GM13976 (cell line): ENCODE results near the gene HSPH1.

Source experiments
- DNase-seq: peaks from one replicate; pipeline ENCODE4 v3.0.0; 2012; ENCODE audit warnings: low spot score
- in situ Hi-C: fragments of 300-500 bp; cut with MboI; formaldehyde crosslinking; loops from one replicate; pipeline ENCODE4 v1.12.0; 2022; ENCODE audit warnings: low sequenced_read_pairs, mixed read lengths, inconsistent platforms; ENCODE audit not compliant: unreplicated experiment
- TF ChIP-seq, protein P1 (sequence below): IDR thresholded peaks from 2 replicates; pipeline ENCODE4 v1.5.1; 2012; ENCODE audit warnings: borderline replicate concordance, mild to moderate bottlenecking; ENCODE audit not compliant: insufficient read depth; ENCODE audit errors: extremely low read depth, missing control alignments, control extremely low read depth

The HSPH1 gene

DNA sequence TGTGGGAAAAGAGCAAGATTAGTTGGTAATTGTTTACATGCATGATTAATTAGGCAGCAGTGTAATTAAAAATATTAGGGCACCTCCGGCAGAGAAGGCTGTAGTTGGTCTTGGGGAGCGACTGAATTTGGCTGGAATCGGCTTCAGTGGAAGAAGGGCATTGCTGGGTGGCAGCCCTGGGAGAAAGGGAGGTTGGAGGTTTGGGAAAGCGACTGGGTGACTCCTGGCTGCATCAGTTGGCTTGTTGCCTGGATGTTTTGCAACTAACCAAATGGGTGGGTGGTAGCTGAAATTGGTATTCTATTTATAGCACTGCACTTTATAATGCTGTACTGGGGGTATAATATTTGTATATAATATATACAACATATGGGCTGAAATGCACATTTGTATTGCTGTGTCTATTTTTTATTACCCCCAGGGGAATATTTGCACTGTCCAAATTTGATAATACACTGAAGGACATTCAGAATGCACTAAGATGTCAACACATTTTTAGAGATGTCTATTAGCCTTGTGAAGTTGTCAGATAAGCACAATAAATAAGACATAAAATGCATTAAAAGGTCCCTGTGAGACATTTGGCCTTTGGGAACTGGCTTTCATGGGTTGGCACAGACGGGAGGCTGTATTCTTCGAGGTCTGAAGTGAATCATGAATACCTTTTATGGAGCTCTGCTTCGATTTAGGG is 39.8 kb upstream of the HSPH1 start:
- no peak for DNase-seq
- TF ChIP-seq, protein P1, sequence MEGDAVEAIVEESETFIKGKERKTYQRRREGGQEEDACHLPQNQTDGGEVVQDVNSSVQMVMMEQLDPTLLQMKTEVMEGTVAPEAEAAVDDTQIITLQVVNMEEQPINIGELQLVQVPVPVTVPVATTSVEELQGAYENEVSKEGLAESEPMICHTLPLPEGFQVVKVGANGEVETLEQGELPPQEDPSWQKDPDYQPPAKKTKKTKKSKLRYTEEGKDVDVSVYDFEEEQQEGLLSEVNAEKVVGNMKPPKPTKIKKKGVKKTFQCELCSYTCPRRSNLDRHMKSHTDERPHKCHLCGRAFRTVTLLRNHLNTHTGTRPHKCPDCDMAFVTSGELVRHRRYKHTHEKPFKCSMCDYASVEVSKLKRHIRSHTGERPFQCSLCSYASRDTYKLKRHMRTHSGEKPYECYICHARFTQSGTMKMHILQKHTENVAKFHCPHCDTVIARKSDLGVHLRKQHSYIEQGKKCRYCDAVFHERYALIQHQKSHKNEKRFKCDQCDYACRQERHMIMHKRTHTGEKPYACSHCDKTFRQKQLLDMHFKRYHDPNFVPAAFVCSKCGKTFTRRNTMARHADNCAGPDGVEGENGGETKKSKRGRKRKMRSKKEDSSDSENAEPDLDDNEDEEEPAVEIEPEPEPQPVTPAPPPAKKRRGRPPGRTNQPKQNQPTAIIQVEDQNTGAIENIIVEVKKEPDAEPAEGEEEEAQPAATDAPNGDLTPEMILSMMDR: no peak
- in situ Hi-C loops: no loop called here

DNA sequence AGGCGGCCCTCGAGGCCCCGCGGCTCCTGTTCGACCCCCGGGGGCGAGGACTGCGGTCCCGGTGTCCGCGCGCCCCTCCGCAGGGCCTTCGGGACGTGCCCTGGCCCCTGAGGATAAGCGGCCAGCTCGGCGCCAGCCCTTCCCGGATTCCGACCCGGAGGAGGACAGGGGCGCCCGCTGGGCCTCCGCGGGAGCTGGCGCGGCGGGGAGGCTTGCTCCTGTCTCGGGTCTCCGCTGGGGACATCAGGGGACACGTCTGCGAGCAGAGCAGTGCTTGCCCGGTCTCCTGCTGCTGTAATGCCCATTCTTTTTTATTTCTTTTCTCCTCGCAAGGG is 38.9 kb upstream of the HSPH1 start:
- no peak for DNase-seq
- in situ Hi-C loops: no loop called here
- TF ChIP-seq, protein P1: no peak

DNA sequence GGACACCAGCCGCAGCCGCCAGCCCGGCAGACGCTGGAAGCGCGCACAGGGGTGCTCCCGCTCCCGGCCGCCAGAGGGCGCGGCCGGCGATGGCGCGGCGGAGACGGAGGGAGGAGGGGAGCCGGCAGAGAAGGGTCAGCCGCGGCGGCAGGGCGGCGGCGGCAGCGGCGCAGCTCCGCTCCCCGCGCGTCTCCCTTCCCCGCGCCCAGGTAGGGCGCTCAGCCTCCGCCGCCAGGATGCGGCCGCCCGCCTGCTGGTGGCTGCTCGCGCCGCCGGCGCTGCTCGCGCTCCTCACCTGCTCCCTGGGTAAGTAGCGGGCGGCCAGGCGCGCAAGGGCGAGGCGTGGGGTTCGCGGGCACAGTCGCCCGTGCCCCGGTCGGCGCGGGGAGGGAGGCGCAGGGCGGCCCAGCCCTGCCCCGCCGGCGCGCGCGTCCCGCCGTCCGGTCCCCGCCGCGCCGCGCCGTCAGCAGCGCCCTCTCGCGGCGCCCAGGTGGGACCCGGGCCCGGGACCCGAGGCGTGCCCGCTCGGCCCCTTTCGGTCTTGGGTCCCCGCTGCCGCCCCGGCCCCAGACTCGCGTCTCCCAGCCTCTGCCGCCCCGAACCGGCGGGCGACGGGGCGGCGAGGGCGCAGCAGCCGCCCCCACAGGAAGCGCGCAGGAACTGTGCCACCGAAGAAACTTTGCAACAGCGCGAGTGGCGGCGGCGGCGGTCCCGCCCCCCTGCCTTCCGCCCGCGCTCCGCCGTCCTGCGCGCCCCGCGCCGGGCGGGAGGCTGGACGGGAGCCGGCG is 38.3 kb upstream of the HSPH1 start, which contains the start of gene B3GLCT:
B3GLCT (plus strand) TSS at position 127 of the 788 bp plus-strand sequence; CDS start at position 237, 110 bp downstream.
- peak; percentile 95 for DNase-seq
- in situ Hi-C loops: no loop called here
- TF ChIP-seq, protein P1: peak; percentile 99

DNA sequence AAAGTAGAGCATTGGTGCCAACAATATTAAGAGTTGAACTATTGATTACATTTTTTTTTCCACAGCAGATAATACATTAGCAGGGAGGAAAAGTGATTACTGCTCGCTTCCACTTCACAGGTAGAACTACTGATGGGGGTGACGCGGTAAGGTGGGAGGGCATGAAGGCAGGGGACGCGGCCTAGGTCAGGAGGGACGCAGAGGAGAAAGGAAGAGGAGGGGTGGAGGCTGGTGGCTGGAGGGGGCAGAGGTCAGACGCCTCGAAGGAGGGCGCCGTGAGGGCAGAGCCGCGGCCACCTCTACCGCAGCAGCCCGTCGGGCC is 37.8 kb upstream of the HSPH1 start:
- in situ Hi-C loops: no loop called here
- TF ChIP-seq, protein P1: no peak
- no peak for DNase-seq

DNA sequence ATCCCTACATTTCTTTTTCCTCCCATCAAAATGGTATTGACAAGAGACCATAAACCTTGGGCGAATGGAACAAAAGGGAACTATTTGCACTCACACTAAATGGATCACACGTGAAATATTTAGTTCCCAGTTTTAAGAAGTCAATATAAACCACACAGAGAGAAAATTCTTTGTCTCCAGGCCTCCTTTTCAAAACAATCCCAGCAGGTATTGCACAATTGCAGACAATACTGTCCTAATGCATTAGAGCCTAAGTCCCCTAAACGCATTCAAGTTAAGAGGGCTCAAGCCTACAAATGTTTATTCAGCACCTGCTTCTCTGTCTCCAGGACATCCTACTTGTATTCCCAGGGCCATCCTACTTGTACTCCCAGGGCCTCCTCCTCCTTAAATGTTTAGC is 36.8 kb upstream of the HSPH1 start:
- DNase-seq: no peak
- in situ Hi-C loops: no loop called here
- TF ChIP-seq, protein P1: no peak

DNA sequence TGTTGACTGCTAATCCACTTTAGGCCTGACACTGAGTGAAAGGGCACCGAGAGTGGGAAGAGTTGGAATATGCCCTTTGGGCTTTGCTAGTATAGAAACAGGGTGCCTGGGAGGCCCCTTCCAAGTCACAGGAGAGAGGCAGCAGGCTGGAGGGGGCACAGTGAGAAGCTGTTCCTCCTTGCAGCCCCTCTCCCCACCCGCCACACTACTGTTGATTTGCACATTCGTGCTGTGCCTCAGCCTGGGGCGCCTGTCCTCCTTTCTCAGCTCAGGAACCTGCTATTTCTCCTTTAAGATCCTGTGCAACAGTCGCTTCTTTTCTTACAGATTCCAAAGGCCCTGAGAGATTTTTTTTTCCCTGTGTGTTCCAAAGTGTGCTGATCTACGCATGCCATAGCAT is 35.3 kb upstream of the HSPH1 start:
- TF ChIP-seq, protein P1: no peak
- in situ Hi-C loops: no loop called here
- no peak for DNase-seq
